Activated T-cell treated with anti-CD3 and anti-CD28 coated beads, Interleukin-2, amount 50 U/mL, for 72 hours (primary cell): ENCODE results near the gene NT5DC4. TPM values are rescaled to one million over a fixed set of nuclear protein-coding genes. Genes with fewer than 3 reads are reported as not detected.

Experiments
- ATAC-seq, 2 donors: fragments of 150-1000 bp; cut with Tn5 transposase; replicated peaks in 1 of 2; 2 replicates each; pipeline ENCODE4 v1.10.0; 2021; ENCODE audit warnings: moderate library complexity in 2 of 2, mild to moderate bottlenecking in 1 of 2
- DNase-seq, 2 donors: peaks; one replicate each; pipeline ENCODE4 v3.0.0; 2021 to 2022; ENCODE audit warnings: mixed read lengths in 1 of 2
- H3K27ac Mint-ChIP-seq: one replicate; pipeline ENCODE4 v1.8.0; 2022; ENCODE audit warnings: mild to moderate bottlenecking, moderate library complexity, mixed read lengths
- H3K27me3 Mint-ChIP-seq: one replicate; pipeline ENCODE4 v1.8.0; 2022; ENCODE audit warnings: low read depth, mixed read lengths
- H3K36me3 Mint-ChIP-seq, 2 donors: one replicate each; pipeline ENCODE4 v1.8.0; 2022; ENCODE audit warnings: mixed read lengths in 2 of 2, mild to moderate bottlenecking in 1 of 2; ENCODE audit not compliant: insufficient read depth in 2 of 2
- H3K4me1 Mint-ChIP-seq: one replicate; pipeline ENCODE4 v1.8.0; 2022; ENCODE audit warnings: low read depth, mixed read lengths
- H3K4me3 Mint-ChIP-seq, 2 donors: one replicate each; pipeline ENCODE4 v1.8.0; 2022; ENCODE audit warnings: mild to moderate bottlenecking in 2 of 2, mixed read lengths in 2 of 2, moderate library complexity in 2 of 2
- H3K9me3 Mint-ChIP-seq, 2 donors: one replicate each; pipeline ENCODE4 v1.8.0; 2022; ENCODE audit warnings: mixed read lengths in 2 of 2
- total RNA-seq, 2 donors: library from RNA; stranded (reverse); gene quantifications; one replicate each; pipeline ENCODE4 v1.2.3, GENCODE V29; 2022

Gene NT5DC4
- total RNA-seq, result 1 to 10 TPM in 1 of 2 donors, not detected in 1; 1.2 TPM

DNA sequence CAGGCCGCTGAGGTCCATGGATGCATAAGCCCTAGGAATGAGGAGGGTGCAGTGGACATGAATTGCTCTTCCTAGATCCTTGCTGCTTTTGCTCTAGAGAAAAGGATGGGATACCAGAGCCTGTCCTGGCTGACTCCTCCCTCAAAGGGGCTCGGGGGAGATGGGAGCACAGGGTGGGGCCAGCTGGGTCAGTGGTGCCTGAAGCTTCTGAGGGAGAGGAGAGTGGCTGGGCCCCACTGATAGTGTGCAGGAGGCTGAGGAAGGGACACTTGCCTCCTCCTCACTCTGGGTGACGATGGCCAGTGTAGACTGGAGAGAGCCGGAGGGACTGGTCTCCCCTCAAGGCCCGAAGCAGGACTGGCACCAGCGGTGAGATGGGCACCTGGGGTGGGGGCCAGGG lies at the start of gene NT5DC4:
Gene NT5DC4, plus strand, starts transcription at position 236 of the 400 bp plus-strand sequence. Its CDS starts 60 bp downstream, at position 296.
- Mint-ChIP-seq H3K9me3 (no peaks in the 10 kb centered on the region), H3K27ac (peak within 1 kb of the TSS; percentile 47)
- ATAC-seq, result no peak

GRCh38 chr2:112671801-112672200 lies 49.0 kb upstream of the NT5DC4 start:
- no peaks in the 10 kb centered on the region for H3K4me1 Mint-ChIP-seq
- no peak for DNase-seq
- H3K36me3 Mint-ChIP-seq, result no peaks in the 10 kb centered on the region
- H3K27me3 Mint-ChIP-seq, result peaks cover 20% of the 10 kb centered on the region
- no peak for ATAC-seq
- no peak overlapping the region for H3K27ac Mint-ChIP-seq
- no peak overlapping the region for H3K4me3 Mint-ChIP-seq
- no peaks in the 10 kb centered on the region for H3K9me3 Mint-ChIP-seq

More for the DNA sequence above, at the start of gene NT5DC4:
- no peak for DNase-seq
- H3K4me1 Mint-ChIP-seq, result no peaks in the 10 kb centered on the region
- peaks cover 7% of the 10 kb centered on the region for H3K27me3 Mint-ChIP-seq
- no peak within 1 kb of the TSS for H3K4me3 Mint-ChIP-seq
- no peaks in the 10 kb centered on the region for H3K36me3 Mint-ChIP-seq

DNA sequence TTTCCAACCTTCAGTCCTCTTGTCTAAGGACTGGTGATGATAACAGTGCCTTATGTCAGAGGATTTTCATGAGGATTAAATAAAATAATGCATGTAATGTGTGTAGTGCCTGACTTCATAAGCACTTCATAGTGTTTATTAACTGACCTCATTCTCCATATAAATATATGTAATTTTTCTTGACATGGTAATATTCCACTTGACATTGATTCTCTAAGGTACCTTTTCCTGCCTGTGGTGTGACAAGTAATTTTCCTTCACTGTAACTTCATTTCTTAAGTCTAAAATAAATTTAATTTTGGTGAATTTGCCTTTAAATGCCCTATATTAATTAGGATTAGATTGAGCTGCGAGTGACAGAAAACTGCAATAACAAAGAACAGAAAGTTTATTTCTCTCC lies 47.8 kb upstream of the NT5DC4 start:
- no peak overlapping the region for H3K27ac Mint-ChIP-seq
- no peak for ATAC-seq
- H3K4me1 Mint-ChIP-seq, result no peaks in the 10 kb centered on the region
- peaks cover 20% of the 10 kb centered on the region for H3K27me3 Mint-ChIP-seq
- no peaks in the 10 kb centered on the region for H3K9me3 Mint-ChIP-seq
- no peak for DNase-seq
- H3K36me3 Mint-ChIP-seq, result no peaks in the 10 kb centered on the region
- H3K4me3 Mint-ChIP-seq, result no peak overlapping the region

GRCh38 chr2:112674229-112674628 lies 46.6 kb upstream of the NT5DC4 start:
- Mint-ChIP-seq H3K4me3 (no peak overlapping the region), H3K27me3 (peaks cover 20% of the 10 kb centered on the region), H3K27ac (no peak overlapping the region), H3K36me3 (no peaks in the 10 kb centered on the region), H3K4me1 (no peaks in the 10 kb centered on the region), H3K9me3 (no peaks in the 10 kb centered on the region)
- ATAC-seq (no peak), DNase-seq (no peak)

- no peak for DNase-seq
- no peaks in the 10 kb centered on the region for H3K9me3 Mint-ChIP-seq
Observed at GRCh38 chr2:112679484-112679883, 41.3 kb upstream of the NT5DC4 start.

DNA sequence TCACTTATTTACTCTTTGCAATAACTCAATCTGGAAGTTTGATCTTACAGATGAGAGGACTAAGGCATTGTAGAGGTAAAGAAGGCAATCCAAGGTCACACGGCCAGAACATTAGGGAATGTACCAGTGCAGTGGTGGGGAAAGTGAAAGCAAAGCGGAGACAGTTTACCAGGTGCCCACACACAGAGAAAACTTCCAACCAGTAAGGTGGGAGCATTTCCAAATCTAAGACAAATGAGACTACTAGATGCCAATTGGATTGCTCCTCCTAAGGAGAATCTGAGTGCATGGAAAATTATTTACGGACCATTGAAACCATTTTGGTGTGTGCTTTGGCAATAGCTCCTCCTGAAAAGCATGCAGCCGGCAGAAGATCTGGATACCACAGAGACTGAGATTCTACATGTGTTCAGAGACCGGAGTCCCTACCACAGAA lies 40.1 kb upstream of the NT5DC4 start:
- Mint-ChIP-seq H3K4me1 (no peaks in the 10 kb centered on the region), H3K4me3 (no peak overlapping the region), H3K27me3 (no peaks in the 10 kb centered on the region), H3K27ac (no peak overlapping the region), H3K36me3 (no peaks in the 10 kb centered on the region), H3K9me3 (no peaks in the 10 kb centered on the region)
- DNase-seq (no peak), ATAC-seq (no peak)

More at GRCh38 chr2:112679484-112679883, 41.3 kb upstream of the NT5DC4 start:
- no peak overlapping the region for H3K4me3 Mint-ChIP-seq
- no peaks in the 10 kb centered on the region for H3K36me3 Mint-ChIP-seq
- H3K4me1 Mint-ChIP-seq, result no peaks in the 10 kb centered on the region
- H3K27me3 Mint-ChIP-seq, result peaks cover 5% of the 10 kb centered on the region
- no peak for ATAC-seq
- H3K27ac Mint-ChIP-seq, result no peak overlapping the region

DNA sequence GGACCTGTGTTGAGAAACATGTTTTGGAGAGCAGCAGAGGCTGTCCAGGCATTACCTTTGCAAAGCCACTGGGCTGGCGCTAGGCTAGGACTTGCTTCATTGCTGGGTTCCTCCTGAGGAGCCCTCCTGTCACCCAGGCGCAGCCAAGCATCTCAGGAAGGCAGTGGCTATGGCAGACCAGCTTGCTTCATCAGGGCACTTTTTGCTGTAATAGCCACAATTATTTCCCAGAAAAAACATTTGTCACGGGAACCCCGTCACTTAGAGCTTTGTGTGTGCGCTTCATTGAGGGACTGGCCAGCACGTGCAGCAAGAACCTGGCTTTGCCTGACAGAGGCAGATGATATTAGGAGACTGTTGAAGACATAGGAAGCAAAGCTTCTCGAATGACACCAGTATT lies 38.7 kb upstream of the NT5DC4 start:
- ATAC-seq (no peak), DNase-seq (no peak)
- H3K4me3 Mint-ChIP-seq, result no peak overlapping the region
- H3K27ac Mint-ChIP-seq, result no peak overlapping the region
- H3K9me3 Mint-ChIP-seq, result no peaks in the 10 kb centered on the region
- H3K27me3 Mint-ChIP-seq, result no peaks in the 10 kb centered on the region
- H3K4me1 Mint-ChIP-seq, result no peaks in the 10 kb centered on the region
- no peaks in the 10 kb centered on the region for H3K36me3 Mint-ChIP-seq

- DNase-seq, result no peak
- ATAC-seq, result no peak
- H3K27ac Mint-ChIP-seq, result no peak overlapping the region
- no peaks in the 10 kb centered on the region for H3K9me3 Mint-ChIP-seq
- H3K27me3 Mint-ChIP-seq, result no peaks in the 10 kb centered on the region
- H3K36me3 Mint-ChIP-seq, result no peaks in the 10 kb centered on the region
- no peaks in the 10 kb centered on the region for H3K4me1 Mint-ChIP-seq
- no peak overlapping the region for H3K4me3 Mint-ChIP-seq
Observed at GRCh38 chr2:112683550-112684414, 37.0 kb upstream of the NT5DC4 start.

GRCh38 chr2:112684415-112684775 lies 36.4 kb upstream of the NT5DC4 start:
- H3K4me1 Mint-ChIP-seq, result no peaks in the 10 kb centered on the region
- H3K27ac Mint-ChIP-seq, result no peak overlapping the region
- no peak for ATAC-seq
- no peak overlapping the region for H3K4me3 Mint-ChIP-seq
- no peak for DNase-seq
- H3K9me3 Mint-ChIP-seq, result no peaks in the 10 kb centered on the region
- no peaks in the 10 kb centered on the region for H3K36me3 Mint-ChIP-seq
- no peaks in the 10 kb centered on the region for H3K27me3 Mint-ChIP-seq

- H3K9me3 Mint-ChIP-seq, result no peaks in the 10 kb centered on the region
- H3K4me3 Mint-ChIP-seq, result no peak overlapping the region
- DNase-seq, result no peak
- no peaks in the 10 kb centered on the region for H3K27me3 Mint-ChIP-seq
- ATAC-seq, result no peak
- no peak overlapping the region for H3K27ac Mint-ChIP-seq
- H3K4me1 Mint-ChIP-seq, result peaks cover 2% of the 10 kb centered on the region
- no peaks in the 10 kb centered on the region for H3K36me3 Mint-ChIP-seq
Observed at GRCh38 chr2:112685271-112685884, 35.4 kb upstream of the NT5DC4 start.

GRCh38 chr2:112686348-112687217 lies 34.2 kb upstream of the NT5DC4 start:
- Mint-ChIP-seq H3K4me3 (no peak overlapping the region), H3K27me3 (no peaks in the 10 kb centered on the region), H3K4me1 (peaks cover 14% of the 10 kb centered on the region), H3K27ac (no peak overlapping the region), H3K9me3 (no peaks in the 10 kb centered on the region), H3K36me3 (no peaks in the 10 kb centered on the region)
- ATAC-seq (no peak), DNase-seq (no peak)

DNA sequence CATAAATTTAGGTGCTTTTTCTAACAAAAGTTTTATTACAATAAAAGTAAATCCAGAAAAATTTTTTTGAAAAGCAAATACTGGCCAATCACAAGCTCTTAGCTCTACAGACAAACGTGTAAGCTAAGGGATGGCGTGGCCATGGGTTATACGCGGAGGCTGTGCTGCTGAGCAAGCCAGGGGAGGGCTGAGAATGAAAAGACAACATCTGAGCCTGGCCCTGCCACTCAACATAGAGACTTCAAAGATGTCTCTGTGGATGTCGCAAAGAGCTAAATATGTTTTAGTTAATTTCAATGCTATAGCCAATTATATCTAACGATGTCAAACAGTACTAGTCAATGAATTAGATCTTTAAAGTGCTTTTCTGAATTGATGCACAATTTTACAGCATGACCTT lies 33.3 kb upstream of the NT5DC4 start:
- H3K4me3 Mint-ChIP-seq, result no peak overlapping the region
- H3K36me3 Mint-ChIP-seq, result no peaks in the 10 kb centered on the region
- ATAC-seq, result no peak

More for the DNA sequence above, 33.3 kb upstream of the NT5DC4 start:
- H3K4me1 Mint-ChIP-seq, result peaks cover 23% of the 10 kb centered on the region
- no peaks in the 10 kb centered on the region for H3K9me3 Mint-ChIP-seq
- no peak overlapping the region for H3K27ac Mint-ChIP-seq
- H3K27me3 Mint-ChIP-seq, result no peaks in the 10 kb centered on the region
- no peak for DNase-seq
